Stimulated activated CD4-positive, alpha-beta T cell treated with anti-CD3 and anti-CD28 coated beads, Interleukin-12 subunit alpha, Interleukin-12 subunit beta, amount 100 ng/mL, for 4 hours (primary cell): ENCODE results near the gene FN3KRP.
"Not testable (repeated sequence)": the region's sequence is repeated elsewhere in the genome, so short reads cannot be mapped to it uniquely, and the experiment has no call there.

Experiments used
- DNase-seq: peaks from one replicate; pipeline ENCODE4 v3.0.0-alpha.2; 2020

Gene FN3KRP

GRCh38 chr17:82745524-82745923, 29.0 kb downstream of the FN3KRP start:
- no peak for DNase-seq

GRCh38 chr17:82748756-82749155, 32.2 kb downstream of the FN3KRP start:
- no peak for DNase-seq

GRCh38 chr17:82750241-82750908, 33.9 kb downstream of the FN3KRP start:
- no peak for DNase-seq

GRCh38 chr17:82751171-82751570, 34.7 kb downstream of the FN3KRP start:
- DNase-seq: no peak

GRCh38 chr17:82751571-82752370, 35.3 kb downstream of the FN3KRP start, which contains the start of gene TBCD:
TSS of gene TBCD (plus strand) at chr17:82752065. CDS start at chr17:82752194, 129 bp downstream.
- peak; percentile 89 for DNase-seq

DNA sequence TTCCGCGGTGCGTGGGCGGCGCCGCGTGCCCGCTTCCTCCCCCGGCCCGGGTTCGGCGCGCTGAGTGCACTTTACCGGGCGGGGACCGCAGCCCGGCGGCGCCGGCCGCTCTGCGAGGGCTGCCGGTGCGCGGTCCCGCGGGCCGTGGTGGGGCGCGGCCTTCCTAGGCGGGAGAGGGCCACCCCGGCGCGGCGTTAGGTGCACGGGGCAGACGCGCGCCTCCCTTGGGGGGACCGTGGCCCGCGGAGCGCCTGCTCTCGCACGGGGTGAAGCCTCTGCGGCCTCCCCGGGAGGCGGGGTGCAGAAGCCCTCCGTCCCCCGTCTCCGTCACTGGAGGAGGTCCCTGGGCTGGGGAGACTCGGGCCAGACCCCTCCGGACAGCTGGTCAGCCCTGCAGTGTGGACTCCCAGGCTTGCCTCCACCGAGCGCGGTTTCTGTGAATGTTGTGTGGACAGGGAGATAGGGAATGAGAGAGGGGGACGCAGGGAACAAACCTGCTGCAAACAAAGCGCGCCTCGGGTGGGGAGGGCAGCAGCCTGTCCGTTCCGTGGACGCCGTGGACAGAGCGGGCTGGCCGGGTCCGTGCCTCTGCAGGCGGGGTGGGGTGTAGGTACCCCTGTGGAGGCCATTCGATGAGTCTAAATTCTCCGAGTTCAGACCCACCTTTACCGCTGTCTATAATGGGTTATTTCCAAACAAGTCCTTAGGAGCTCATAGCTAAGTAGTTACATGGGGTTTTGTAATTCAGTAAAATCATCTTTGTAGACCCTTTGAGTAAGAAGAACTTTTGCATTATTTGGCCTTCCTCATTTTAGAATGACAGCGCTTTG, 36.1 kb downstream of the FN3KRP start:
- no peak for DNase-seq

DNA sequence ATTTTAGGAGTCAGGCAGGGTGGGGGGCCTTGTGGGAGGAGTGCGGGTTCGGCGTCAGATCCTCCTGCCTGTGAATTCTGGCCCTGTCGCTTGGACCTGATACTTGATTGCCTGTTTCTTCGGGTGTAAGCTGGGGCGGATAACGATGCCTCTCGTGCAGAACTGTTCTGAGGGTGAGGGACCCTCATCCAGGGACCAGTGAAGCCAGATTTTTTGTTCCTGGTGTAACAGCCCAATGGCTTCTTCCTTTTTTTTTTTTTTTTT, 36.6 kb downstream of the FN3KRP start:
- no peak for DNase-seq

GRCh38 chr17:82754297-82755208, 38.0 kb downstream of the FN3KRP start:
- no peak for DNase-seq

- no peak for DNase-seq
Measured at GRCh38 chr17:82756166-82756565, 39.7 kb downstream of the FN3KRP start.

- no peak for DNase-seq
Measured at GRCh38 chr17:82765371-82765770, 48.9 kb downstream of the FN3KRP start.

DNA sequence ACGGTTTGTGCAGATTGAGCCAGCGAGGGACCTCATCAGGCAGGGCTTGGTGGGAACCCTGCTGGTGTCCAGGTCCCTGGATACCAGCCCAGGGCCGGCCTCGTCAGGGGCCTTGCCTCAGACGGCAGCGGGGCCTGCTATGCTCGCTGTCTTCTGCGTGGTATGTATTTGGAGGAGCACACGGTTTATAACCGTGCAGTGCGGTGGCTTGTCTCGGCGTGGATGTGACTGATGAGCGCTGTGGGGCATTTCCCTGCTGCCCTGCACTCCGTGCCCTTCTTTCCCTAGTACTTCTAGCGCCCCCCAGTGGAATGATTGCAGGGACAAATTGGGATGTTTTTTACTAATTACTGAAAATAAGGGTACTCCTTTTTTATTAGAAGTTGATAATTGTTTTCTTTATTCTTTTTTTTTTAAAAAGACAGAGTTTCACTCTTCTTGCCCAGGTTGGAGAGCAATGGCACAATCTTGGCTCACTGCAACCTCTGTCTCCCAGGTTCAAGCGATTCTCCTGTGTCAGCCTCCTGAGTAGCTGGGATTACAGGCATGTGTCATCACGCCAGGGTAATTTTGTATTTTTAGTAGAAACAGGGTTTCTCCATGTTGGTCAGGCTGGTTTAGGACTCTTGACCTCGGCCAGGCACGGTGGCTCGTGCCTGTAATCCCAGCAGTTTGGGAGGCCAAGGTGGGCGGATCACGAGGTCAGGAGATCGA, 50.7 kb downstream of the FN3KRP start:
- DNase-seq: peak; percentile 30

DNA sequence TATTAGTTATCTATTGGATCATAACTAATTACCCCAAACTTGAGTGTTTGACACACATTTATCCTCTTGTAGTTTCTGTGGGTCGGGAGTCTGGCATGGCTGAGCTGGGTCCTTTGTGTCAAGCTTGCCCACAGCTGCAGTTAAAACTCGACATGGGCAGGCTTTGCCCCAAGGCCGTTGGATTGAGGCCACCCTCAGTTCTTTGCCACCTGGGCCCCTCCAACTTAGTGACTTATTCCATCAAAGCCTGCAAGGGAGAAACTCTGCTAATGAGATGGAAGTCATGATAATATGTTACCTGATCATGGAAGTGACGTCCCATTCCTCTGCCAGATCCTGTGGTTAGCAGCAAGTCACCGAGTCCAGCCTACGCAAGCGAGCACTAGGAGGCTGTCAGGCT, 52.5 kb downstream of the FN3KRP start:
- no peak for DNase-seq

DNA sequence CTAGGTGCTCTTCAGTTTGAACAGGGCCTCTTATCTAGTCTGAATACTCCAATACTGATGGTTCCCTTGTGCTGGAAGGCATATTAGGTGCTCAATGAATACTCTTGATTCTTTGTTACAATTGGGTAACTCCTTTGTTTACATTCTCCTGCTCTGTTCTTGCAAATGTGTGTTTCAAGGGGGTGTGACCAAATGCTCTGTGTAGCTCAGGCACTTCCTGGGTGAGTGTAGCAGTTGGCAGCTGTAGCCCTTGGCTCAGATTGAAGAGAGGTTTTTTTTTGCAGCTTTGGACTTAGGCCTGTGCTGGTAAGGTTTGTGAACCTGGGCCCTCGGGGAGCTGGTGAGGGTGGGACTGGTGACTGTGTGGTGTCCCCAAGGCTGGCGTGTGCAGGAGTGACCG, 55.5 kb downstream of the FN3KRP start:
- no peak for DNase-seq

- not testable (repeated sequence) for DNase-seq
Measured at GRCh38 chr17:82774456-82774855, 58.0 kb downstream of the FN3KRP start.

DNA sequence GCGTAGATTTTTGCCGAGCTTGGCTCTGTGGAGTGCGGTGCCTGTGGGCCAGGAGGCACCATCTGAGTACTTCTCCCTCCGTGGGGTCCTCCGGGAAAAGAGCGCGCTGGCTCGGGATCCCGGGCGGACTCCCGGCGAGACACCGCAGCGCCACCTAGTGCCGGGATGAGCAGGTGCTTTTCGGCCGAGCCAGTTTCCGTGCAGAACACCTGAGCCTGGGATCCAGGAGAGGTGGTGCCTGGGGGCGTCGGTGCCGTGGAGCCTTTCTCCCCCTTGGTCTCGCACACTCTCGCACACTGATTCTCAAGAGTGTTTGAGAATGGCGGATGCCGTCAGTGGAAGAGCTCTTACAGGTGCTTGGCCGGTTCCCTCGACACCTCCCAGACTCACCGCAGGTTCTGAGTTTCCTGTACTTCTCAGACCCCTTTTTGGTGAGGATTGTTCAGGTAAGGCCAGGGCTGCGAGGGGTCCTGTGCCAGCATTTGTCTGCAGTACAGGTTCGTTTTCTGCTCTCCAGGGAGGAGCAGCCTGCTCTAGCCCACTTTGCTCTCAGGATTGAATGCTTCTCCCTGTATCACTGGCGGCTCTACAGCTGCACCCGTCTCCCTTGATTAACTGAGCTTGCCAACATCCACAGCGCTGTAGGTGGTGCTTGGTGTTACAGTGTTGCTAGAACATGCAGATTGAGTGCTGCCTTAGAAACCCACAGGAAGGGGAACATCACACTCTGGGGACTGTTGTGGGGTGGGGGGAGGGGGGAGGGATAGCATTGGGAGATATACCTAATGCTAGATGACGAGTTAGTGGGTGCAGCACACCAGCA, 58.7 kb downstream of the FN3KRP start:
- DNase-seq: peak; percentile 36

GRCh38 chr17:82776454-82776853, 59.9 kb downstream of the FN3KRP start:
- no peak for DNase-seq
